Endothelial cell of umbilical vein (primary cell): ENCODE results near the gene RBMS3. TPM values are rescaled to one million over a fixed set of nuclear protein-coding genes. Genes with fewer than 3 reads are reported as not detected.

ENCODE experiments used
- BruUV-seq: library from RNA; stranded (reverse); fragments of 400-500 nt; replicated peaks from 2 replicates; lab custom pipeline; 2021; lab: Mats Ljungman, UMichigan
- CTCF ChIA-PET: fragments of 300-600, 350-600 bp; sonication (Branson Sonifier 250); formaldehyde crosslinking; loops from one replicate; lab custom pipeline; 2021; ENCODE audit warnings: antibody characterized with exemption, inconsistent platforms; lab: Charles Lee
- POLR2A ChIA-PET: fragments of 300-600, 350-600 bp; sonication (Branson Sonifier 250); formaldehyde crosslinking; loops from one replicate; lab custom pipeline; 2021; ENCODE audit warnings: antibody characterized with exemption, inconsistent platforms; lab: Charles Lee
- DNase-seq: peaks from one replicate; pipeline ENCODE4 v3.0.0-alpha.2; 2011; ENCODE audit warnings: low read depth, low spot score
- FAIRE-seq: peaks from 2 replicates; lab custom pipeline; 2011; peaks lifted over from hg19 to GRCh38; lab: Jason Lieb, UNC
- H2AFZ ChIP-seq: 2 replicates; pipeline ENCODE4 v1.6.0; 2012; ENCODE audit warnings: low read depth, low read length, control low read depth, inconsistent platforms
- H3K27ac ChIP-seq: 2 replicates; pipeline ENCODE4 v1.5.1; 2011; ENCODE audit warnings: low read depth, mild to moderate bottlenecking, control low read depth, low read length, moderate library complexity; ENCODE audit not compliant: insufficient read depth
- H3K27me3 ChIP-seq, 2 experiments: 2 replicates each; pipeline versions ENCODE4 v1.6.0 to v1.6.1; 2011; ENCODE audit warnings: low read length in 2 of 2, mixed read lengths in 1 of 2; ENCODE audit not compliant: control insufficient read depth in 2 of 2, insufficient read depth in 2 of 2
- H3K36me3 ChIP-seq, 2 experiments: 2 replicates in 1 of 2; 3 replicates in 1 of 2; pipeline ENCODE4 v1.5.1; 2011; ENCODE audit warnings: low read length in 2 of 2, mild to moderate bottlenecking in 1 of 2, moderate library complexity in 1 of 2; ENCODE audit not compliant: control insufficient read depth in 2 of 2, insufficient read depth in 2 of 2; ENCODE audit errors: extremely low read depth in 1 of 2
- H3K4me1 ChIP-seq: 3 replicates; pipeline ENCODE4 v1.5.1; 2011; ENCODE audit warnings: mild to moderate bottlenecking, low read length; ENCODE audit not compliant: control insufficient read depth, insufficient read depth; ENCODE audit errors: extremely low read depth
- H3K4me2 ChIP-seq: 2 replicates; pipeline ENCODE4 v1.6.1; 2011; ENCODE audit warnings: low read length, control low read depth, mixed read lengths; ENCODE audit not compliant: insufficient read depth
- H3K4me3 ChIP-seq, 3 experiments: fragments of 200-600 bp in 1 of 3; sonication (generic), shearing (Covaris generic) in 1 of 3; replicated peaks in 1 of 3; 2 replicates each; pipeline ENCODE4 v1.5.1; 2011 to 2016; ENCODE audit warnings: control low read depth in 3 of 3, low read length in 3 of 3, mild to moderate bottlenecking in 2 of 3, inconsistent platforms in 1 of 3, low read depth in 1 of 3, moderate library complexity in 1 of 3; ENCODE audit not compliant: insufficient read depth in 1 of 3
- H3K79me2 ChIP-seq: 2 replicates; pipeline ENCODE4 v1.6.0; 2012; ENCODE audit warnings: low read length, inconsistent platforms; ENCODE audit not compliant: control insufficient read depth, insufficient read depth
- H3K9ac ChIP-seq: replicated peaks from 2 replicates; pipeline ENCODE3; 2011; ENCODE audit warnings: low read length, control low read depth; ENCODE audit not compliant: insufficient read depth; ENCODE audit errors: extremely low read depth
- H3K9me1 ChIP-seq: replicated peaks from 3 replicates; pipeline ENCODE4 v1.6.0; 2011; ENCODE audit warnings: mild to moderate bottlenecking, low read length; ENCODE audit not compliant: control insufficient read depth, insufficient read depth; ENCODE audit errors: extremely low read depth
- H3K9me3 ChIP-seq: replicated peaks from 2 replicates; pipeline ENCODE4 v1.5.1; 2012; ENCODE audit warnings: low read length, inconsistent platforms; ENCODE audit not compliant: control insufficient read depth, insufficient read depth
- H4K20me1 ChIP-seq: replicated peaks from 2 replicates; pipeline ENCODE3; 2011; ENCODE audit warnings: mild to moderate bottlenecking, low read length; ENCODE audit not compliant: control insufficient read depth, insufficient read depth; ENCODE audit errors: extremely low read depth
- EZH2 ChIP-seq: IDR thresholded peaks from 2 replicates; pipeline ENCODE4 v1.6.1; 2012; ENCODE audit warnings: borderline replicate concordance, low read depth, mild to moderate bottlenecking, moderate library complexity, low read length, inconsistent platforms; ENCODE audit not compliant: severe bottlenecking
- FOS ChIP-seq: IDR thresholded peaks from 2 replicates; pipeline ENCODE4 v1.6.1; 2011; ENCODE audit warnings: mild to moderate bottlenecking, low read length, moderate library complexity, borderline replicate concordance; ENCODE audit not compliant: insufficient read depth
- GATA2 ChIP-seq: IDR thresholded peaks from 2 replicates; pipeline ENCODE4 v1.7.0; 2011; ENCODE audit warnings: low read depth, mild to moderate bottlenecking, moderate library complexity, mixed read lengths, low read length; ENCODE audit not compliant: insufficient read length, insufficient read depth
- JUN ChIP-seq: IDR thresholded peaks from 2 replicates; pipeline ENCODE4 v1.6.1; 2011; ENCODE audit warnings: borderline replicate concordance, low read depth; ENCODE audit not compliant: insufficient read length, insufficient read depth
- MYC ChIP-seq: IDR thresholded peaks from one replicate; pipeline ENCODE4 v1.6.1; 2011; ENCODE audit warnings: mild to moderate bottlenecking, low read depth, low read length
- POLR2A ChIP-seq: IDR thresholded peaks from 2 replicates; pipeline ENCODE4 v1.6.1; 2012; ENCODE audit warnings: low read depth, mild to moderate bottlenecking, control low read depth, low read length
- POLR2AphosphoS5 ChIP-seq: IDR thresholded peaks from 2 replicates; pipeline ENCODE4 v1.6.1; 2012; ENCODE audit warnings: low read depth, mild to moderate bottlenecking, control low read depth, low read length, moderate library complexity; ENCODE audit not compliant: insufficient read depth
- dilution Hi-C: fragments of 300-500 bp; cut with MboI; formaldehyde crosslinking; loops from one replicate; pipeline ENCODE4 v1.15.0; 2019; ENCODE audit warnings: low sequenced_read_pairs; ENCODE audit not compliant: extremely low pct_ligation_motif_present
- intact Hi-C: fragments of 100-400 bp; cut with micrococcal nuclease; formaldehyde crosslinking; loops from one replicate; pipeline ENCODE4 v1.10.0; 2022
- polyA plus RNA-seq, 4 experiments: library from polyadenylated mRNA; depleted of rRNA in 3 of 4; stranded (reverse) in 3 of 4; unstranded in 1 of 4; fragments of >200 nt; gene quantifications; 2 replicates each; pipeline versions ENCODE4 v1.2.1 to v1.2.3, GENCODE V29; 2011 to 2012; ENCODE audit warnings: missing spikeins in 1 of 4
- total RNA-seq: library from RNA; stranded (reverse); gene quantifications from 2 replicates; pipeline ENCODE4 v1.2.3, GENCODE V29; 2021
- TF ChIP-seq, protein P1 (sequence below), 2 donors: IDR thresholded peaks; 1 replicate in 1 of 2; 2 replicates in 1 of 2; pipeline ENCODE4 v1.5.1; 2011; ENCODE audit warnings: low read length in 2 of 2, mild to moderate bottlenecking in 2 of 2, moderate library complexity in 2 of 2, control low read depth in 1 of 2, inconsistent platforms in 1 of 2, low read depth in 1 of 2; ENCODE audit not compliant: insufficient read depth in 1 of 2; ENCODE audit errors: extremely low read depth in 1 of 2
- TF ChIP-seq, protein P2 (sequence below): IDR thresholded peaks from 2 replicates; pipeline ENCODE4 v1.6.1; 2011; ENCODE audit not compliant: insufficient read depth, insufficient read length

The RBMS3 gene
- total and polyA plus RNA-seq, 2 donors (not counting 3 experiments of a cell fraction or from before 2014, with no cell fraction given): 13.6 to 42.3 TPM

DNA sequence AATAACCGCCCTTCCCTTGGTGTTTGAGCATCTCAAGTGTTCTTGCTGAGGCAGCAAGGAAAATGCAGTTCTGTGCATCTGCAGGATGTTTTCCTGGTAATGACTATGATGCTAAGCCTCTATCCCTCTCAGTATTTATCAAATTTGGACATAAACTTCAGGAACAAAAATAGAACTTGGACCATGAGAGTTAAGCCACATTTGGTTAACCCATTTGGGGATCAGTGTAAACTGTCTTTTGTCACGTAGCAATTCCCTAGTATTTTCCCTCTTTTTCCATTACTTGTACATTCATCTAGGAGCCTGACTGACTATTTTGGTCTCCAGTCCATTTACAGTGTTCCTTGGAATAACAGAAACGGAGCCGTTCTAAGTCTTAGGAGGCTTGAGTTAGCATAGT, 250.8 kb downstream of the RBMS3 start:
- no peaks in the 10 kb centered on the region for H3K27me3 ChIP-seq
- H3K9ac ChIP-seq: no peak overlapping the region
- no peaks in the 10 kb centered on the region for H3K9me1 ChIP-seq
- no peak overlapping the region for H2AFZ ChIP-seq
- TF ChIP-seq, protein P1, sequence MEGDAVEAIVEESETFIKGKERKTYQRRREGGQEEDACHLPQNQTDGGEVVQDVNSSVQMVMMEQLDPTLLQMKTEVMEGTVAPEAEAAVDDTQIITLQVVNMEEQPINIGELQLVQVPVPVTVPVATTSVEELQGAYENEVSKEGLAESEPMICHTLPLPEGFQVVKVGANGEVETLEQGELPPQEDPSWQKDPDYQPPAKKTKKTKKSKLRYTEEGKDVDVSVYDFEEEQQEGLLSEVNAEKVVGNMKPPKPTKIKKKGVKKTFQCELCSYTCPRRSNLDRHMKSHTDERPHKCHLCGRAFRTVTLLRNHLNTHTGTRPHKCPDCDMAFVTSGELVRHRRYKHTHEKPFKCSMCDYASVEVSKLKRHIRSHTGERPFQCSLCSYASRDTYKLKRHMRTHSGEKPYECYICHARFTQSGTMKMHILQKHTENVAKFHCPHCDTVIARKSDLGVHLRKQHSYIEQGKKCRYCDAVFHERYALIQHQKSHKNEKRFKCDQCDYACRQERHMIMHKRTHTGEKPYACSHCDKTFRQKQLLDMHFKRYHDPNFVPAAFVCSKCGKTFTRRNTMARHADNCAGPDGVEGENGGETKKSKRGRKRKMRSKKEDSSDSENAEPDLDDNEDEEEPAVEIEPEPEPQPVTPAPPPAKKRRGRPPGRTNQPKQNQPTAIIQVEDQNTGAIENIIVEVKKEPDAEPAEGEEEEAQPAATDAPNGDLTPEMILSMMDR (IDR thresholded peaks at IDR 0.05; ENCODE audit: extremely low read depth in 1 of 2, insufficient read depth in 1 of 2, low read depth in 1 of 2, low read length in 2 of 2): no peak
- TF ChIP-seq MYC (no peak), EZH2 (no peak), GATA2 (no peak), FOS (no peak), JUN (no peak), POLR2AphosphoS5 (no peak), POLR2A (no peak)
- TF ChIP-seq, protein P2, sequence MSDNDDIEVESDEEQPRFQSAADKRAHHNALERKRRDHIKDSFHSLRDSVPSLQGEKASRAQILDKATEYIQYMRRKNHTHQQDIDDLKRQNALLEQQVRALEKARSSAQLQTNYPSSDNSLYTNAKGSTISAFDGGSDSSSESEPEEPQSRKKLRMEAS: no peak
- dilution Hi-C loops (no loop called here), intact Hi-C loops (no loop called here)
- DNase-seq: no peak
- H3K4me3 ChIP-seq: no peak overlapping the region
- ChIA-PET CTCF (no interaction called here), POLR2A (no interaction called here)
- H3K4me2 ChIP-seq: no peak overlapping the region
- no TSS peak for BruUV-seq
- H3K9me3 ChIP-seq: no peaks in the 10 kb centered on the region
- H3K4me1 ChIP-seq: peaks cover 18% of the 10 kb centered on the region
- no peaks in the 10 kb centered on the region for H3K79me2 ChIP-seq
- no peaks in the 10 kb centered on the region for H3K36me3 ChIP-seq
- FAIRE-seq: no peak
- no peaks in the 10 kb centered on the region for H4K20me1 ChIP-seq
- no peak overlapping the region for H3K27ac ChIP-seq
